GM15510 (cell line): ENCODE results near the gene UBASH3B.

Experiments
- POLR2A ChIP-seq: IDR thresholded peaks from 3 replicates; pipeline ENCODE4 v1.6.1; 2011; ENCODE audit warnings: borderline replicate concordance; ENCODE audit not compliant: insufficient read length; ENCODE audit errors: extremely low read depth

The UBASH3B gene

GRCh38 chr11:122682464-122682863 lies 26.9 kb downstream of the UBASH3B start:
- TF ChIP-seq POLR2A, result no peak

GRCh38 chr11:122685041-122685440 lies 29.5 kb downstream of the UBASH3B start:
- no peak for TF ChIP-seq POLR2A

- TF ChIP-seq POLR2A, result no peak
Observed at GRCh38 chr11:122686111-122686510, 30.6 kb downstream of the UBASH3B start.

- no peak for TF ChIP-seq POLR2A
Observed at GRCh38 chr11:122690384-122690783, 34.9 kb downstream of the UBASH3B start.

GRCh38 chr11:122690801-122691548 lies 35.5 kb downstream of the UBASH3B start:
- TF ChIP-seq POLR2A, result no peak

GRCh38 chr11:122691549-122692150 lies 36.1 kb downstream of the UBASH3B start:
- no peak for TF ChIP-seq POLR2A

GRCh38 chr11:122692444-122692843 lies 36.9 kb downstream of the UBASH3B start:
- no peak for TF ChIP-seq POLR2A

- TF ChIP-seq POLR2A, result no peak
Observed at GRCh38 chr11:122695076-122695615, 39.6 kb downstream of the UBASH3B start.

GRCh38 chr11:122696662-122697061 lies 41.1 kb downstream of the UBASH3B start:
- TF ChIP-seq POLR2A, result no peak

- no peak for TF ChIP-seq POLR2A
Observed at GRCh38 chr11:122697636-122698167, 42.2 kb downstream of the UBASH3B start.

GRCh38 chr11:122698392-122698791 lies 42.9 kb downstream of the UBASH3B start:
- no peak for TF ChIP-seq POLR2A

GRCh38 chr11:122700666-122701065 lies 45.1 kb downstream of the UBASH3B start:
- TF ChIP-seq POLR2A, result no peak

- no peak for TF ChIP-seq POLR2A
Observed at GRCh38 chr11:122701143-122701542, 45.6 kb downstream of the UBASH3B start.

GRCh38 chr11:122703541-122704272 lies 48.2 kb downstream of the UBASH3B start:
- no peak for TF ChIP-seq POLR2A

GRCh38 chr11:122705396-122705795 lies 49.9 kb downstream of the UBASH3B start:
- no peak for TF ChIP-seq POLR2A

GRCh38 chr11:122706291-122707088 lies 51.0 kb downstream of the UBASH3B start:
- TF ChIP-seq POLR2A, result no peak
